GM18508 (cell line): ENCODE data around the gene CEP170B.

Source experiments
- ATAC-seq: cut with Tn5 transposase; IDR thresholded peaks from one replicate; pipeline ENCODE4 v1.9.1; 2021; ENCODE audit warnings: moderate number of reproducible peaks; ENCODE audit not compliant: insufficient read depth, unreplicated experiment

The CEP170B gene

GRCh38 chr14:104866451-104867370 lies 1.6 kb downstream of the CEP170B start:
- no peak for ATAC-seq

GRCh38 chr14:104867371-104868059 lies 2.4 kb downstream of the CEP170B start:
- no peak for ATAC-seq

GRCh38 chr14:104868060-104868740 lies 3.1 kb downstream of the CEP170B start:
- ATAC-seq: no peak

GRCh38 chr14:104868811-104869572 lies 3.9 kb downstream of the CEP170B start:
- ATAC-seq: no peak

- no peak for ATAC-seq
Measured at GRCh38 chr14:104869669-104870367, 4.8 kb downstream of the CEP170B start.

GRCh38 chr14:104870368-104871144 lies 5.5 kb downstream of the CEP170B start:
- no peak for ATAC-seq

- ATAC-seq: no peak
Measured at GRCh38 chr14:104871145-104871655, 6.1 kb downstream of the CEP170B start.

GRCh38 chr14:104871656-104872468 lies 6.8 kb downstream of the CEP170B start:
- ATAC-seq: no peak

- no peak for ATAC-seq
Measured at GRCh38 chr14:104872469-104873341, 7.6 kb downstream of the CEP170B start.

GRCh38 chr14:104873380-104874055 lies 8.4 kb downstream of the CEP170B start:
- no peak for ATAC-seq

GRCh38 chr14:104874110-104874531 lies 9.1 kb downstream of the CEP170B start:
- ATAC-seq: no peak

- no peak for ATAC-seq
Measured at GRCh38 chr14:104874571-104875411, 9.7 kb downstream of the CEP170B start.

GRCh38 chr14:104875412-104875751 lies 10.3 kb downstream of the CEP170B start:
- no peak for ATAC-seq

- ATAC-seq: no peak
Measured at GRCh38 chr14:104875811-104876210, 10.7 kb downstream of the CEP170B start.

- ATAC-seq: no peak
Measured at GRCh38 chr14:104876251-104876699, 11.2 kb downstream of the CEP170B start.
